Measurements from ENCODE around the gene PIP5K1B. TPM values are rescaled to one million over a fixed set of nuclear protein-coding genes. Genes with fewer than 3 reads are reported as not detected.

Gene PIP5K1B
- total RNA-seq, 1 experiment from 2014 or later = 3.4 TPM

DNA sequence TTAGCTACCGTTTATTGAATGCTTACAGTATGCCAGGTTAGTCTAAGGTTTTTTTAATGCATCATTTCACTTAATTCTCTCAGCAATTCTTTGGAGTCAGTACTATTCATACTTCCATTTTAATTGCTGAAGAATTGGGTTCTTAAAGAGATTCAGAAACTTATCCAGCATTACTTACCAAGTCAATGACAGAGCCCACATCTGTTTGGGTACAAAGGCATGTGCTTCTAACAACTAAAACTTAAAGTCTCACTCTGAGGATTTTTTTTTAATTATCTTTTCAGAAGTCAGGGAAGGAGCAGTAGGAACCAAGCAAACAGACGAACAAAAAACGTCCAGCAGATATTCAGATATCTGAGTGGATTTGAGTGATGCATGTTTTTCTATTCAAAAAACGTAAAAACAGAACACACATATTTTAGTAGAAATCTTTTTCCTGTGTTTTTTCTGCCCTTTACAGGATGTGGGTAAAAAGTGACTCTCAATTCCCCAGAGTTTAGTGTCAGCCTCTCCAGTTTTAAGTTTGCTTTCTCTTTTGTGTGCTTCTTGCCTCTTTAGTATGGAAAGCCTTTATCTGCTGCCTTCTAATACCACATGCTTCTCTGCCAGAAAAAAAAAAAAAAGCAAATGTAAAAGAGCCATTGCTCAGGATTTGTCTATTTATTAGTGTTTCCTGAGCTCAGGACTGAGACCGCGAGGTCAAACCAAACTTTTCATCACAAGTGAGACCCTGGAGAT is 190.9 kb downstream of the PIP5K1B start:
- DNase-seq (ENCODE audit: extremely low read depth, low read depth) = no peak

DNA sequence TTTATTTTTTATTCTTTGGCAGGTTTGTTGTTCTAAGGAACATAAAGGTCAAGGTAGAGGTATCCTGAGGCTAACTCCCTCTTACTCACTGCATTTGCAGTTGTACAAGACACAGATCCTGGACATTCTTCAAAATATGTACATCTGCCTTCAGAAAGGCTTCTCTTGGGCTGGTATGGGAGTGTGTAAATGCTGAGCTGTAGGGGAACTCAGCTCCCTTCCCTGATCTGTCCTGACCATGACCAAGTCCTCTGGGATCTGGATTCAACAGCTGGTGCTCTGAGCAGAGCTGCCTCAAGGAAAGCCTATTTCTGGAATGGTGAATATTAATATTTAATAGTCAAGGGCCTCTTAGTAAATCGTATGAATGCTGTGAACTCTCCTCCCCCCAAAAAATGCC is 191.4 kb downstream of the PIP5K1B start:
- DNase-seq (ENCODE audit: extremely low read depth, low read depth) = no peak

DNA sequence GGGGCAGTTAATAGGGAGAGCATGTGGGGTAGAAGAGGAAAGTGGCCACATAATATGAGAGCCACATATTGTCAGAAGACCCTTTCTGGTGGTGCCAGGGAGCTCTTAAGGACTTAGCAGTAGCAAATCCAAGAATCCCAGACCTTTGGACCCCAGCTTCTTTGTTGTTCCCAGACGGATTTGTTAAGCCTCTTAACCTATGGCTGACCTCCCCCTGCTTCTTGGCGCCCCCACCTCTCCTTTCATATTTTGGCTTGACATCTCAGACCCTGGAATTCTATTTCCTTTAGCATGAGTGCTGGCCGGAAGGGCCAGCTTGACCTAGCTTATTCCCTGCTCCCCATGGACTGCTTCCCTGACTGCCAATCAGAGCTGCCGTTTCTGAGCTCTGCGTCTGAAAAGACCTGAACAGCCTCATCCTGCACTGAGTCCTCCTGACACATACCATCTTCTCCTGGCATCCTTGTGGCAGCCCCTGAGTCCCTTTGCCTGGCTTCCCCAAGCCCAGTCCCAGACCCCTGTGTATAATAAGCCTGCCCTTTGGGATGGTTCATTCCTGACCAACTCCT is 192.6 kb downstream of the PIP5K1B start:
- DNase-seq (ENCODE audit: extremely low read depth, low read depth) = no peak

DNA sequence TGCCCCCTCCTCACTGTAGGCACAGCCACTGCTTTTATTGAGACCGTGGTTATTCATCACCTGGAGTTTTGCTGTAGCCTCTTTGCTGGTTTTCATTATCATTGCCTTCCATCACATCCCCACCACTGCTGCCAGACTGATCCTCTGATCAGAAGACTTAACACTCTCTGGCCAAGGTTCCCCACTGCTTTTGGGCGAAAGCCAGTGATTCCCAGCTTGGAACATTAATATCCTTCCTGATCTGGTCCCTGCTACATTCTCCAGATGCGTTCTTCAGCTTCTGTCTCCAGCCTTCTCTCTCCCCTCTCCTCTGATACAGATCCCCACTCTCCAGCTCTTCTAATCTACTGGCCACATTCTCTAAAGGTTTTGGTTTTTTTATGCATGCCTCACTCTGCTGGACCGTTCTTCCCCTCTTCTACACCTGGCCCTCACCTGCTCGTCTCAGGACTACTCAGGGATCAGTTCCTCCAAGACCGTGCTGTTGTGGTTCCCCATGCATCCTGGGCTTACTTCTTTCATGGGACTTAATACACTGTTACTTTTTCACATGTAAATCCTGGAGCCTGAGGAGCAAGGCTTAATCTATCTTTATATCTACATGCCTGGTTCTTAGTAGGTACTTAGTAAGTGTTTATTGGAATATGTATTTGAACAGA is 193.9 kb downstream of the PIP5K1B start:
- no peak for DNase-seq (ENCODE audit: extremely low read depth, low read depth)

DNA sequence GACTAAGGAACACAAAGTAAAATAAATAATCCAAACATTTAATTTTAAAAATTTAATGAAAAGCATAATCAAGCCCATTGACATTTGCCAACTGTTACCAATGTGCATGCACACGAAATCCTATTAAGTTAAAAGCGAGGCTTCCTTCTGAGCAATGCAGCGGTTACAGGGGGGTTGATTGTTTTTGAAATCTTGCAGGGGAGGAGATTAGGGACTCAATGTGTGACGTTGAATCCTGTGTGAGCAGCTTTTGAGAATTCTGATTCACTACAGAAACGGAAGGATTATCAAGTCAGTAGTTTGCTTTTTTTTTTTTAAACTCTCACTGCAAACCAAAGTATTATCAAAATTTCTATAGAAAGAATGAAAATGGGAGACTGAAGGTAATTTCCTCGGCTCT is 199.4 kb downstream of the PIP5K1B start:
- no peak for DNase-seq (ENCODE audit: extremely low read depth, low read depth)

DNA sequence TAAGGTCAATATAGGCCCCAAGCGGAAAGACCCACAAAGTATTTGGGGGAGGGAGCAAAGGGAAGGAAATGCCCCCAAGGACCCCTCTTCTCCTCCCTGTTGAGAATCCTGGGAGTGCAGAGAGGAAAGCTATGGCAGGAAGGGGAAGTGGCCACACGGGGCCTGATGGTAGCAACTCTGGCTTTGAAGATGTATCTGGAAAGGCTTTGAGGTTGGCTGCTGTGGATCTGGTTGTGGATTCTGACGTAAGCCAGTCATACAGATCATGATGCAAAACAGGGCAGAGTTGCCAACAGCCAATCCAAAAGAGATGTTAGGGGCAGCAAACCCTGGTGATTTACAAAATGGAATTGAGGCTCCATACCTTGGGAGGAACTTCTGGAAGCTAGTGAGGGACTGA is 200.1 kb downstream of the PIP5K1B start:
- no peak for DNase-seq (ENCODE audit: extremely low read depth, low read depth)

DNA sequence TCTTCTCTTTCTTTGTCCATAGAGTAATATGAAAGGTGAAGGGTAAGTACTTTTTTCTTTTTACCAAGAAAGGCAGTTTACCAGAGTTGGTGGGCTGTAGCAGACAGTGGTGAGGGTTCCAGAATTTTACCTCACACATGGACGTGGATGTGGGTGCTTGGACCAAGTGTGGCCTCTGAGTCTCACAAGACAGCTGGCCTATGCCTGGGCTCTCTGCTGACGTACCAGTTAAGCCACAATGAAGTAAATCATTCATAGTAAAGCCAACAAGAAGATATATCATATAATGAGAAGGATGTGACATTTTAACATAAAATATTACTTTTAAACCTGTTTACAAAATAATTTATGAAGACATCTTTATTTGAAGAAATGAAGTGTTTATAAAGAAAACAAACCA is 202.9 kb downstream of the PIP5K1B start:
- DNase-seq (ENCODE audit: extremely low read depth, low read depth) = no peak

DNA sequence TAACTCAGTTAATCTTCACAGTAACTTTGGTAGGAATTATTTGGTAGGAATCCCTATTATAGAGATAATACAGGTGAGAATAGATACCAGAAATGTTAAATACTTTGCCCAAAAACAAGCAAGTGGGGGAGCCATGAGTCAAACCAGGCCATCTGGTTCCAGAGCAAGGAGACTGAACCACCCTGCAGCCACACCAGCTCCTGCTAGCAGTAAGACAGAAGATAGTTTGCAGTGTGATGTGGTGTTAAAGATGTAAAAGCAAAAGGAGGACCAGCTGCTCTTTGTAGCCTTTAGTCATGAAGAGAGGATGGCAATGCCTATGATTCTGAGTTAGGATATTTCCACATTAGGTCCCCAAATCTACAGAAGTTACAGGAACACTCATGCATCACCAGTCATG is 207.5 kb downstream of the PIP5K1B start:
- no peak for DNase-seq (ENCODE audit: extremely low read depth, low read depth)

DNA sequence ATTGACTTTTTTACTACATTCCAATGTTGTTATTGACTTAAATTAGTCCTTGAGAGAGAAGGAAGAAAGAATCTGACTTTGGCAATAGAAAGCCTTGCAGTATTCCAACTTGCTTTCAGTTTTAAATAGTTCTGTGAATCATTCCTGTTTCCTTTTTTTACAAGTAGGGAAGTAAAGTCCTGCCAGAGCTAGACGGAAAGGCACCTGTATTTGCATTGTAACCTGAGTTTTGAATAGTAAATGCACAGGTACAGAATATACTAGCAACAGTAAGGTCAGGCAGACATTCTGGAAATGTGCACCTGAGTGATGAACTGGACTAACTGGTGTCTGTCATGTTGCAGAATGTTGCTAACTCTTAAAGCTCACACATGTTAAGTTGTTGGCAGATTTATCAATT is 208.0 kb downstream of the PIP5K1B start:
- DNase-seq (ENCODE audit: extremely low read depth, low read depth) = no peak

DNA sequence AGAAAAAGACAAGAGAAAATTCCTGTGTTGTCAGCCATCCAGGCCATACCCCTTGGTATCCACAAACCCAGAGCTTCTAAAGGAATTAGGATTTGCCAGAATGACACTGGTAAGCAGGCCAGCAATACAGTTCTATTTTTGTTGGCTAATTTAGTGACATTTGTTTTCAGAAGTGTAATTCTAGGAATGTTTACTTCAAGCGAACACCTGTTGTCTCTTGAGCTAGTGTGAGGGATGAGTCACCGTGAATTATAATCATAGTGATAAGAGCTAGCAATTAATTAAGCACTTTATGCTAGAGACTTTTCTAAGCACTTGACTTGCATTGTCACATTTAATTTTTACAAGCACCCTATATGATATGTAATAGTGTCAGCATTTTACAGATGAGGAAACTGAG is 209.7 kb downstream of the PIP5K1B start:
- no peak for DNase-seq (ENCODE audit: extremely low read depth, low read depth)

DNA sequence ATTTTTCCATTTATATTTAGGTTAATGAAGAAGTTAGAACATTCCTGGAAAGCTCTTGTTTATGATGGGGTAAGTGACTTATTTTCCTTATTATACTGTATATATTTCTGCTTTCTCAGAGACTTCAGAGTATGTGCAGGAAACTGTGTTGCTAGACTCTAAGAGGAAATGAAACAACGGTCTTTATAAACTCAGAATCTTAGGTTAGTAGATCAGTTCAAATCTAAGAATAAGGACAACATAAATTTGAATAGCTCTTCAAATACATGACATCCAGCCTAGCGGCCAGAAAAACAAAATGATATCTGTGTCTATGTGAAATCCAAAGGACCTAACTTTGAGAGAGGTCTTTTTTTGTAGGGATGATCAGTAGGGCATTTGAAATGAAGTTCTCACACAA is 214.6 kb downstream of the PIP5K1B start:
- DNase-seq (ENCODE audit: extremely low read depth, low read depth) = no peak

DNA sequence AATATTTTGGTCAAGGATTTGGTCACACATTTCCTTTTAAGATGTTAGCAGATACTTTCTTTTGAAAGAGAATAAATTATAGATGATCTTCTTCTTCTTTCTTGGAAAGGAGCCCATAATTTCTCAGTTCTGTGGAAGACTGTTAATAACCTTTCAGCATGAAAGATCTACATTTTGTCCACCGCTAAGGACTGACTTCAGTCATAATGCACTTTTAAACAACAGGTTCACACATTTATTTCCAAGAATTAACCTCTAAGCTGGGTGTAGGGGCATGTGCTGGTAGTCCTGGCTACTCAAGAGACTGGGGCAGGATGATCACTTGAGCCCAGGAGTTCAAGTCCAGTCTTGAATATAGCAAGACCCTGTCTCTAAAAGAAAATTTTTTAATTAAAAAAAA is 215.9 kb downstream of the PIP5K1B start:
- DNase-seq (ENCODE audit: extremely low read depth, low read depth) = no peak

DNA sequence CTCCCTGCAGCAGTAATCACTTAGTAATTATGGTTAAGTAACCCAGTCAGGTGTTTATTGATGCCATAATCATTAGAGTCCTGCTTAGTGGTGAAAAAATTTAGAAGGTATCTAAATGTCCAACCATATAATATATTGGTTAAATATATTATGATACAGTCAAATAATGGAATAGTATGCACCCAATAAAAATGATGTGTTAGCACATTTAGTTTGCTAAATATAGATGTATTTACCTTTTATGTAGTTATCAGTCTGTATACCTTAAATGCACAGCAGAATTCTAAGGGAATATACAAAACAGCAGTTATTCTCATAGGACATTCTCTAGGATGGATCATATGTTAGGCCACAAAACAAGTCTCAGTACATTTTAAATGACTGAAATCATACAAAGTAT is 218.4 kb downstream of the PIP5K1B start:
- no peak for DNase-seq (ENCODE audit: extremely low read depth, low read depth)

DNA sequence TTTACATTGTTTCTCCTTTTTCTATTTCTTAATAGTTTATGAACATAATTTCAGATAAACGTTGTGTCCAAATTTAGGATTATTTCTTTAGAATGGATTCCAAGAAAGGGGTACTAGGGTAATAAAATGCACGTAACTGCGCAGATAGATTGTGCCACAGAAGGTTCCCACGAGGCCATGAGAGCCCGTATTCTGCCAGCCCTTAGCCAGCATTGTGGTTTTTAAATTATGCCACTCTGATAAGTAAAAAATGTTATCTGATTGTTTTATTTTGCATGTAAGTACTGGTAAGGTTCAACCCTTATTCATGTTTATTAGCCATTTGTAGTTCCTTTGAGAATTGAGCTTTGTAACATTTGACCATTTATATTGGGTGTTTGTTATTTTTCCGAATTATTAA is 220.1 kb downstream of the PIP5K1B start:
- no peak for DNase-seq (ENCODE audit: extremely low read depth, low read depth)

DNA sequence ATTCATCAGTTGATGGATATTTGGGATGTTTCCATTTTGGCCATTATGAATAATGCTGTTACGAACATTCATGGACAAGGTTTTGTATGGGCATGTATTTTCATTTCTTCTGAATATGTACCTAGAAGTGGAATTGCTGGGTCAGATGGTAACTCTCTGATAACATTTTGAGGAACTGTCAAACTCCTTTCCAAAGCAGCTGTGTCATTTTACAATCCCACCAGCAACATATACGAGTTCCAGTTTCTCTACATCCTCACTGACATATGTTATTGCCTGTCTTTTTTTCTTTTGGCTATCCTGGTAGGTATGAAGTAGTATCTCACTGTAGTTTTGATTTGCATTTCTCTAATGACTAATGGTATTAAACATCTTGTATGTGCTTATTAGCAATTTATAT is 222.1 kb downstream of the PIP5K1B start:
- no peak for DNase-seq (ENCODE audit: extremely low read depth, low read depth)

DNA sequence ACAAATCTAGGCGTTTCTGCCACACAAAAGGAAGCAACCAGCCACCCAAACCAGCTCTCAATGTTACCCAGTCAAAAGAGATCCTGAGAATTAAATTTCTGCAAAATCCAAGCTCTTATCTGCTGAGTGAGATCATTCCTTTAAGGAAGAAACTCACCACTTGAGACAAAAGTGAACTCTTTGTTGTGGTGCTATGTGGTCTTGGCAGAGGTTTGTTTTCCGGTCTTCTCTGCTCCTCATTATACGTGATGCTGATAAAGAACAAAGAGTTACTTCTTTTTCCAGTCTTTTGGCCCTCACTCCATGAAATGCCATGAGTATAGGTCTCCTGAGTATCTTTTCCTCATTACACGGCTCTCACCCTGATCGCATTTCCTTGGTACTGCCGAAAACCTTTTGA is 226.8 kb downstream of the PIP5K1B start:
- DNase-seq (ENCODE audit: extremely low read depth, low read depth) = no peak

DNA sequence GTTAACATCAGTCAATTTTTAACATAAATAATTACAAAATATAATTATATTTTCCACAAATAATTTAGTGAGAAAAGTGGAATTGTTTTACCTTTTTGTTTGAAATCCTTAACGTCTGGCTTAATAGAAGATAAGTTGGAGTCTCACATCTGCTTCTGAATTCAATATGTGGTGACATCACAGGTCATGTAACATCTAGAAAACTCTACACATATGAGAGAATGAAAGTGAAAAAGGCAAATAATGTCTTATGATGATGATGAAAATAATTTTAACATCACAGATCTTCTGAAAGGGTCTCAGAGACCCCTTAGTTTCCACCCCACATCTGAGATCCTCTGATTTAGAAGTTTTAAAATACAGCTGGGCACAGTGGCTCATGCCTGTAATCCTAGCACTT is 227.4 kb downstream of the PIP5K1B start:
- DNase-seq (ENCODE audit: extremely low read depth, low read depth) = no peak

DNA sequence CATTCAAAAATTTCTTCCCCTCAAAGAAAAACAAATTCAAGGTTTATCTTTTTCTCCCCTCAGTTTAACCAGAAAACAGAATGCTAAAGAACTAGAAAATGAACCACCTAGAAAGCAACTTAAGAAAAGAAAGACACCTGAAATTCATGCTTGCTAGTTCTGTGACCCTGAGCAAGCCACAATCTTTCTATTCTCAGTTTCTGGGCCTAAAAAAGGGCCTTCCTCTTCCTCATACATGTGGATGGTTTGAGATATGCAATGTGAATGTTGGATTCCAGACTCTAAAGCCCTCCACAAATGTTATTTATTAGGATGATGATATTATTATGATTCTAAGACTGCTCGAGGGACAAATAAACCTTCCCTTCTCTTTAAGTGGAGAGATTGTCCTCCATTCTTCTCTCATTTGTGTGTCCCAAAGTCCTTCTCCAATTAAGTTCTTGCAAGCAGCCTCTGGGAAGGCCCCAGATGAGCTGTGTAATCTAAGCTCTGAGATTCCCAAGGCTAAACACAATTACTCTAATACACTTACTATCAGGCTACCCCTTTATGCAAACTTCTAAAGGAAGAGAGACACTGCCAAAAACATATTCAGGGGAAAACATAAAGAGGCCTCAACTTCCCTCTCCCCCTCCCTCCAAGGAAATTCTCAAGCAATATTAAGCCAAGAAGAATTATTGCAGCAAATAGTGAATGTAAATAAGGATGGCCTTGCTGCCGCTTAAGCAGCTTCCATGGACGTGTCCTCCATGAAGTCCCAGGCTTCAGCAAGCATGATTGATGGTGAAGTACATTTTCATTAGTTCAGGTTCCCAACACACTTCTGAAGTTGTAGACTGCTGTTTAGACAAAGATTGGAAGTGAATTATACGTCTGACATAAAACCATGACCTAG is 228.6 kb downstream of the PIP5K1B start:
- no peak for DNase-seq (ENCODE audit: extremely low read depth, low read depth)

DNA sequence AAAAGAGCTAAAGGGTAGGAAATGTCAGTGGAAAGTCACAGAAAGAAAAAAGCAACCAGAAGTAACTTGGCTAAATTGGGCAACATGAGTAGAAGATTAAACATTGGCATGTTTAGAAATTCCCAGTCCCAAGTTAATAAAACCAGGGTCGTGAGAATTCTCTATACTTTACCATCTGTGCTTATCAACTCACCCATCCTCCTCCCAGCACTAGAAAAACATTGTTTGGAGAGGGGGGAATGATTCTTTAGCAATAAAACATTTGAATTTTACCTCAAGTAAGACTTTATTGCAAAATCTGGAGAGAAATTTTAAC is 229.2 kb downstream of the PIP5K1B start:
- no peak for DNase-seq (ENCODE audit: extremely low read depth, low read depth)

DNA sequence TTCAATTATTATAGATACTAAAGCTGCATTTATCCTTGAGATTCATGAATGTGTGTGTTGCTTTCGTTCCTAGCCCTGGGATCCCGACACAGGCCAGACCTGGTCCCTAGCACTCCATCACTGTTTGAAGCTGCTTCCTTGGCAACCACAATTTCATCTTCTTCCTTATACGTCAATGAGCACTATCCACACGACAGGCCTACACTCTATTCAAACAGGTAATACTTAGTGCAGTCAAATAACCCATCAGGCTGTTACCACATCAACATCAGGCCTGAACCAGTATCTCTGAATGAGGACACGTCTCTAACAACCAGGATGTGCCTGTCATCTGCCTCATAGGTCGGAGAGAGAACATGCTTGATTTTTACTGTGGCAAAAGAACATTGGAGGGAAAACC is 235.5 kb downstream of the PIP5K1B start:
- no peak for DNase-seq (ENCODE audit: extremely low read depth, low read depth)

DNA sequence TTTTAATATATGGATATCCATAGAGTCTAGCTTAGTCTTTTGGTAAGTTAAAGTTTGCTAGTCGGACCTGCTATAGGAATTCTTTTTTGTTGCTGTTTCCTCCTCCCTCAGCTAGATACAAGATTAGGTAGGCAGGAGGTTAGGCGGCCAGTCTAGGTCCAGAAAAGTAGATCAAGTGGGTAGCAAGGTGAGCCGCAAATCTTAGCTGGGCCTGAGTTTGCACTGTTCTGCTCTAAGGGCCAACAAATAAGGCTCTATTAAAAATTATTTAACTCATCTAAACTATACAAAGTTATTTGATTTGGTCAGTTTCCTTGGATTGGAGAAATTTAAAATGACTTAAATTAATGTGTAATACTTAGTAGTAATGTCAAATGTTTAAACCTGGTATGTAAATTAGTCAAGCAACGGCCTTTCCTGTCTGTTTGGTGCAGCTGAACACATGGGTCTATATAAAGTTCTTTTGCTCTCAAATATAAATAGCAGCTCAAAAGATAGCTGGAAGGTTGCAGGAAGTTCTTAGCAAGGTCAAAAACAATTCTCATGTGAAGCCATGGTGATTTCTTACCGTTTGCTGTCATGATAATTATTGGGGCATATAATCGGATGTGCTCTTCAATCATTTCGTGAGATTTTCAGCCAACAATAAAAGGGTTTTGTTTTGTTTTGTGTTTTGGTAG is 236.9 kb downstream of the PIP5K1B start:
- DNase-seq (ENCODE audit: extremely low read depth, low read depth) = no peak
